WTC11 (cell line): Measurements from ENCODE around the gene SLC9C1.

ENCODE experiments used
- CTCF ChIP-seq: fragments of 200-600 bp; IDR thresholded peaks from 2 replicates; pipeline ENCODE4 v1.8.0; 2022; ENCODE audit warnings: antibody characterized with exemption
- JAZF1 ChIP-seq: fragments of 250-450 bp; sonication (Bioruptor Pico); IDR thresholded peaks from 2 replicates; pipeline ENCODE4 v1.9.0; 2021; ENCODE audit warnings: moderate library complexity, mild to moderate bottlenecking, inconsistent platforms
- MLX ChIP-seq: sonication (generic); formaldehyde crosslinking; IDR thresholded peaks from 2 replicates; pipeline ENCODE4 v1.8.1; 2023; ENCODE audit warnings: mild to moderate bottlenecking, missing genetic modification reagents, moderate library complexity
- NFE2L1 ChIP-seq: sonication (generic); formaldehyde crosslinking; IDR thresholded peaks from 2 replicates; pipeline ENCODE4 v1.8.1; 2023; ENCODE audit warnings: missing genetic modification reagents
- OVOL2 ChIP-seq: fragments of 250-450 bp; sonication (Bioruptor Pico); IDR thresholded peaks from 2 replicates; pipeline ENCODE4 v1.9.0; 2021; ENCODE audit warnings: mild to moderate bottlenecking, borderline replicate concordance
- STAT6 ChIP-seq: sonication (generic); formaldehyde crosslinking; conservative IDR thresholded peaks from 2 replicates; pipeline ENCODE4 v1.8.1; 2023; ENCODE audit warnings: mild to moderate bottlenecking, low read depth, missing genetic modification reagents, moderate library complexity
- ZNF232 ChIP-seq: sonication (generic); formaldehyde crosslinking; IDR thresholded peaks from 2 replicates; pipeline ENCODE4 v1.8.0; 2022; ENCODE audit warnings: mild to moderate bottlenecking, missing genetic modification reagents
- TF ChIP-seq, protein P1 (sequence below): sonication (generic); formaldehyde crosslinking; IDR thresholded peaks from 2 replicates; pipeline ENCODE4 v1.8.1; 2023; ENCODE audit warnings: mild to moderate bottlenecking, missing genetic modification reagents, borderline replicate concordance
- TF ChIP-seq, protein P2 (sequence below): sonication (generic); formaldehyde crosslinking; IDR thresholded peaks from 2 replicates; pipeline ENCODE4 v1.8.0; 2022; ENCODE audit warnings: missing genetic modification reagents

DNA sequence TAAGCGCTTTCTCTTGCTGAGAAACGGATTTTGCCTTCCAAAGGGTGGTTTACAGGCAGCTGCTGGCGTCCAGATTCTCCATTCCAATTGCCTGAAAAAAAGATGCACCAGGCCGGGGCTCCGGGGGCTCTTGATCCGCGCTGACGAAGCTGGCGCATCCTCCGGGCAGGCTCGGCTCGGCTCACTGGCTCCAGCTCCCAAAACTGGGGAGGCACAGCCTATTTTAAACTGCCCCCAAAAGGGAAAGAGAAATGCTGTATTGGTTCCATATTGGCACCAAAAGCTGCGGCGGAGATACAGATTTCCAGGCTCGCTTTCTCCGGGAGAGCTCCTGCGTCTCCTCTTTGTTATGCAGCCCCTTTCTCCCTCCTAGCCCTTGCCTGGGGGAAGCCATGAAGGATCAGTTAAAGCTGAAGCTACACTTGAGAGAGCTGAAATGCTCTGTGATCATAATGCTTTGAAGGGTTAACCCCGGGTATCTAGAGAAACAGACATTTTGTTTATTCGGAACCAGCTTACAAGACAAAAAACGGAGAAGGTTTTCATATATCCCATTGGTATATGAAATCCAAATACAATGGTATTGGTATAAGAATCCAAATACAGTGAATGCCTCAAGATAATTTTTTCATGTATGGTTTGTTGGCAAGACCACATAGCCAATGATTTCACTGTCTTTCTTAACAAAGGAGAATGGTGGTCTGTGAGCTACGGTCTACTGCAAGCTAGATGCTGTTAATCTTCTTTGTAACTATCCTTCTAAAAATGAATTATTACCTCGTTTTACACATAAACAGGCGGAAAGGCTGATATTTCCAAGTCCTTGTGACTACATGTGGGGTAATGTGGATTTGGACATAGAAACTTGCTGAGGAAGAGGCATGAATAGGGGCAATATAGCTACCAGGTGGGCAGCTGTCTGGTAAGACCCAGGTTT is 39.6 kb upstream of the SLC9C1 start:
- TF ChIP-seq, protein P1, sequence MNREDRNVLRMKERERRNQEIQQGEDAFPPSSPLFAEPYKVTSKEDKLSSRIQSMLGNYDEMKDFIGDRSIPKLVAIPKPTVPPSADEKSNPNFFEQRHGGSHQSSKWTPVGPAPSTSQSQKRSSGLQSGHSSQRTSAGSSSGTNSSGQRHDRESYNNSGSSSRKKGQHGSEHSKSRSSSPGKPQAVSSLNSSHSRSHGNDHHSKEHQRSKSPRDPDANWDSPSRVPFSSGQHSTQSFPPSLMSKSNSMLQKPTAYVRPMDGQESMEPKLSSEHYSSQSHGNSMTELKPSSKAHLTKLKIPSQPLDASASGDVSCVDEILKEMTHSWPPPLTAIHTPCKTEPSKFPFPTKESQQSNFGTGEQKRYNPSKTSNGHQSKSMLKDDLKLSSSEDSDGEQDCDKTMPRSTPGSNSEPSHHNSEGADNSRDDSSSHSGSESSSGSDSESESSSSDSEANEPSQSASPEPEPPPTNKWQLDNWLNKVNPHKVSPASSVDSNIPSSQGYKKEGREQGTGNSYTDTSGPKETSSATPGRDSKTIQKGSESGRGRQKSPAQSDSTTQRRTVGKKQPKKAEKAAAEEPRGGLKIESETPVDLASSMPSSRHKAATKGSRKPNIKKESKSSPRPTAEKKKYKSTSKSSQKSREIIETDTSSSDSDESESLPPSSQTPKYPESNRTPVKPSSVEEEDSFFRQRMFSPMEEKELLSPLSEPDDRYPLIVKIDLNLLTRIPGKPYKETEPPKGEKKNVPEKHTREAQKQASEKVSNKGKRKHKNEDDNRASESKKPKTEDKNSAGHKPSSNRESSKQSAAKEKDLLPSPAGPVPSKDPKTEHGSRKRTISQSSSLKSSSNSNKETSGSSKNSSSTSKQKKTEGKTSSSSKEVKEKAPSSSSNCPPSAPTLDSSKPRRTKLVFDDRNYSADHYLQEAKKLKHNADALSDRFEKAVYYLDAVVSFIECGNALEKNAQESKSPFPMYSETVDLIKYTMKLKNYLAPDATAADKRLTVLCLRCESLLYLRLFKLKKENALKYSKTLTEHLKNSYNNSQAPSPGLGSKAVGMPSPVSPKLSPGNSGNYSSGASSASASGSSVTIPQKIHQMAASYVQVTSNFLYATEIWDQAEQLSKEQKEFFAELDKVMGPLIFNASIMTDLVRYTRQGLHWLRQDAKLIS (CRISPR knock-in tag): no peak
- TF ChIP-seq ZNF232 (CRISPR knock-in tag) (no peak), CTCF (no peak), NFE2L1 (no peak; the same call in 1 of the 2 replicates), STAT6 (CRISPR knock-in tag) (no peak), OVOL2 (no peak), MLX (CRISPR knock-in tag) (no peak), JAZF1 (no peak)
- TF ChIP-seq, protein P2, sequence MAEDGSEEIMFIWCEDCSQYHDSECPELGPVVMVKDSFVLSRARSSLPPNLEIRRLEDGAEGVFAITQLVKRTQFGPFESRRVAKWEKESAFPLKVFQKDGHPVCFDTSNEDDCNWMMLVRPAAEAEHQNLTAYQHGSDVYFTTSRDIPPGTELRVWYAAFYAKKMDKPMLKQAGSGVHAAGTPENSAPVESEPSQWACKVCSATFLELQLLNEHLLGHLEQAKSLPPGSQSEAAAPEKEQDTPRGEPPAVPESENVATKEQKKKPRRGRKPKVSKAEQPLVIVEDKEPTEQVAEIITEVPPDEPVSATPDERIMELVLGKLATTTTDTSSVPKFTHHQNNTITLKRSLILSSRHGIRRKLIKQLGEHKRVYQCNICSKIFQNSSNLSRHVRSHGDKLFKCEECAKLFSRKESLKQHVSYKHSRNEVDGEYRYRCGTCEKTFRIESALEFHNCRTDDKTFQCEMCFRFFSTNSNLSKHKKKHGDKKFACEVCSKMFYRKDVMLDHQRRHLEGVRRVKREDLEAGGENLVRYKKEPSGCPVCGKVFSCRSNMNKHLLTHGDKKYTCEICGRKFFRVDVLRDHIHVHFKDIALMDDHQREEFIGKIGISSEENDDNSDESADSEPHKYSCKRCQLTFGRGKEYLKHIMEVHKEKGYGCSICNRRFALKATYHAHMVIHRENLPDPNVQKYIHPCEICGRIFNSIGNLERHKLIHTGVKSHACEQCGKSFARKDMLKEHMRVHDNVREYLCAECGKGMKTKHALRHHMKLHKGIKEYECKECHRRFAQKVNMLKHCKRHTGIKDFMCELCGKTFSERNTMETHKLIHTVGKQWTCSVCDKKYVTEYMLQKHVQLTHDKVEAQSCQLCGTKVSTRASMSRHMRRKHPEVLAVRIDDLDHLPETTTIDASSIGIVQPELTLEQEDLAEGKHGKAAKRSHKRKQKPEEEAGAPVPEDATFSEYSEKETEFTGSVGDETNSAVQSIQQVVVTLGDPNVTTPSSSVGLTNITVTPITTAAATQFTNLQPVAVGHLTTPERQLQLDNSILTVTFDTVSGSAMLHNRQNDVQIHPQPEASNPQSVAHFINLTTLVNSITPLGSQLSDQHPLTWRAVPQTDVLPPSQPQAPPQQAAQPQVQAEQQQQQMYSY (CRISPR knock-in tag): no peak
